IMR-90 (cell line): ENCODE measurements around the gene HELZ. TPM values are rescaled to one million over a fixed set of nuclear protein-coding genes. Genes with fewer than 3 reads are reported as not detected.

ENCODE experiments used
- ATAC-seq: fragments of 200-7000 bp; cut with Tn5 transposase; 2 replicates; pipeline ENCODE4 v1.9.1; 2020; ENCODE audit warnings: low read depth, mild to moderate bottlenecking, moderate library complexity
- BruUV-seq: library from RNA; stranded (reverse); fragments of 400-500 nt; replicated peaks from 2 replicates; lab custom pipeline; 2021; lab: Mats Ljungman, UMichigan
- CTCF ChIA-PET: fragments of 300-600 bp; formaldehyde crosslinking; extraction: SDS; loops from one replicate; lab custom pipeline; 2021; ENCODE audit warnings: antibody characterized with exemption; lab: Yijun Ruan, JAX
- POLR2A ChIA-PET: fragments of 300-600 bp; sonication (Branson Sonifier 250); formaldehyde crosslinking; loops from one replicate; lab custom pipeline; 2022; ENCODE audit warnings: antibody characterized with exemption; ENCODE audit not compliant: unreplicated experiment; lab: Charles Lee
- DNase-seq: peaks from one replicate; pipeline ENCODE4 v3.0.0; 2013
- H2AFZ ChIP-seq: replicated peaks from 2 replicates; pipeline ENCODE3; 2013; ENCODE audit warnings: low read length, mild to moderate bottlenecking; ENCODE audit not compliant: poor library complexity
- H2AK5ac ChIP-seq: 2 replicates; pipeline ENCODE4 v1.6.1; 2013; ENCODE audit warnings: low read depth, low read length, inconsistent platforms
- H2AK9ac ChIP-seq: replicated peaks from 2 replicates; pipeline ENCODE3; 2013; ENCODE audit warnings: mild to moderate bottlenecking, low read depth, low read length, moderate library complexity; ENCODE audit not compliant: poor library complexity
- H2BK120ac ChIP-seq: 2 replicates; pipeline ENCODE4 v1.6.1; 2013; ENCODE audit warnings: low read depth, low read length, inconsistent platforms
- H2BK15ac ChIP-seq: 3 replicates; pipeline ENCODE4 v1.6.1; 2013; ENCODE audit warnings: low read depth, low read length, inconsistent platforms
- H2BK20ac ChIP-seq: 2 replicates; pipeline ENCODE4 v1.6.1; 2013; ENCODE audit warnings: low read depth, mild to moderate bottlenecking, inconsistent platforms, low read length, moderate library complexity
- H2BK5ac ChIP-seq: 2 replicates; pipeline ENCODE4 v1.6.1; 2013; ENCODE audit warnings: mild to moderate bottlenecking, low read depth, low read length, inconsistent platforms; ENCODE audit not compliant: poor library complexity, severe bottlenecking
- H3K14ac ChIP-seq: replicated peaks from 2 replicates; pipeline ENCODE4 v1.6.1; 2013; ENCODE audit warnings: low read depth, low read length, inconsistent platforms
- H3K18ac ChIP-seq: 2 replicates; pipeline ENCODE4 v1.6.1; 2013; ENCODE audit warnings: low read depth, low read length, control low read depth
- H3K23ac ChIP-seq: 2 replicates; pipeline ENCODE4 v1.6.1; 2013; ENCODE audit warnings: low read depth, low read length, inconsistent platforms
- H3K27ac ChIP-seq: 2 replicates; pipeline ENCODE4 v1.5.1; 2013; ENCODE audit warnings: mild to moderate bottlenecking, control low read depth, low read length; ENCODE audit not compliant: insufficient read depth
- H3K27me3 ChIP-seq: 2 replicates; pipeline ENCODE4 v1.6.1; 2013; ENCODE audit warnings: low read length; ENCODE audit not compliant: control insufficient read depth, insufficient read depth
- H3K36me3 ChIP-seq: 2 replicates; pipeline ENCODE4 v1.6.1; 2013; ENCODE audit warnings: low read length, mixed read lengths; ENCODE audit not compliant: control insufficient read depth, insufficient read depth
- H3K4ac ChIP-seq: 2 replicates; pipeline ENCODE4 v1.6.1; 2013; ENCODE audit warnings: low read depth, low read length, inconsistent platforms
- H3K4me1 ChIP-seq: 2 replicates; pipeline ENCODE4 v1.6.1; 2013; ENCODE audit warnings: low read length, mixed read lengths; ENCODE audit not compliant: control insufficient read depth, insufficient read depth
- H3K4me2 ChIP-seq: 2 replicates; pipeline ENCODE4 v1.6.1; 2013; ENCODE audit warnings: low read depth, mild to moderate bottlenecking, control low read depth, low read length, moderate library complexity
- H3K4me3 ChIP-seq: 2 replicates; pipeline ENCODE4 v1.5.1; 2013; ENCODE audit warnings: low read depth, mild to moderate bottlenecking, control low read depth, low read length, moderate library complexity; ENCODE audit not compliant: insufficient read depth
- H3K56ac ChIP-seq: 2 replicates; pipeline ENCODE4 v1.6.1; 2013; ENCODE audit warnings: low read length, inconsistent platforms; ENCODE audit not compliant: insufficient read depth; ENCODE audit errors: extremely low read depth
- H3K79me1 ChIP-seq, 2 experiments: 2 replicates each; pipeline ENCODE4 v1.6.1; 2013; ENCODE audit warnings: low read length in 2 of 2, inconsistent platforms in 1 of 2, low read depth in 1 of 2
- H3K9ac ChIP-seq: 2 replicates; pipeline ENCODE4 v1.6.1; 2013; ENCODE audit warnings: low read depth, low read length, control low read depth
- H3K9me1 ChIP-seq: 2 replicates; pipeline ENCODE4 v1.6.1; 2013; ENCODE audit warnings: low read length, inconsistent platforms; ENCODE audit not compliant: insufficient read depth
- H3K9me3 ChIP-seq: 2 replicates; pipeline ENCODE4 v1.6.1; 2013; ENCODE audit warnings: low read length; ENCODE audit not compliant: control insufficient read depth, insufficient read depth
- H4K20me1 ChIP-seq: 2 replicates; pipeline ENCODE4 v1.6.1; 2013; ENCODE audit warnings: low read length, inconsistent platforms; ENCODE audit not compliant: insufficient read depth
- H4K5ac ChIP-seq: 2 replicates; pipeline ENCODE4 v1.6.1; 2013; ENCODE audit warnings: mild to moderate bottlenecking, low read depth, low read length, control low read depth
- H4K8ac ChIP-seq, 2 experiments: 2 replicates each; pipeline ENCODE4 v1.6.1; 2013; ENCODE audit warnings: low read depth in 2 of 2, low read length in 2 of 2, control low read depth in 1 of 2, inconsistent platforms in 1 of 2
- H4K91ac ChIP-seq: 2 replicates; pipeline ENCODE4 v1.6.1; 2013; ENCODE audit warnings: low read depth, low read length, inconsistent platforms; ENCODE audit not compliant: insufficient read depth
- BHLHE40 ChIP-seq: fragments of 150-350 bp; IDR thresholded peaks from 2 replicates; pipeline ENCODE4 v1.6.1; 2016; ENCODE audit warnings: mild to moderate bottlenecking, low read depth, low read length
- ELK1 ChIP-seq: fragments of 150-350 bp; IDR thresholded peaks from 2 replicates; pipeline ENCODE4 v1.6.1; 2016; ENCODE audit warnings: low read depth, mild to moderate bottlenecking, low read length, moderate library complexity, borderline replicate concordance
- MAFK ChIP-seq: IDR thresholded peaks from 2 replicates; pipeline ENCODE4 v1.6.1; 2012; ENCODE audit warnings: low read depth, low read length, improper control_type of control experiment
- MAZ ChIP-seq: IDR thresholded peaks from 2 replicates; pipeline ENCODE4 v1.6.1; 2012; ENCODE audit warnings: low read depth, mild to moderate bottlenecking, low read length, improper control_type of control experiment, moderate library complexity, borderline replicate concordance
- NFE2L2 ChIP-seq: fragments of 150-350 bp; IDR thresholded peaks from 2 replicates; pipeline ENCODE4 v1.6.1; 2016; ENCODE audit warnings: low read depth, mild to moderate bottlenecking, low read length
- POLR2A ChIP-seq: IDR thresholded peaks from 2 replicates; pipeline ENCODE4 v1.6.1; 2012; ENCODE audit warnings: mild to moderate bottlenecking, low read depth, low read length
- RCOR1 ChIP-seq: IDR thresholded peaks from 2 replicates; pipeline ENCODE4 v1.6.1; 2012; ENCODE audit warnings: mild to moderate bottlenecking, low read length, improper control_type of control experiment; ENCODE audit not compliant: insufficient replicate concordance
- RFX5 ChIP-seq: IDR thresholded peaks from 2 replicates; pipeline ENCODE4 v1.8.0; 2012; ENCODE audit warnings: low read depth, mild to moderate bottlenecking, low read length, moderate library complexity
- WGBS, 2 experiments: methylation state at CpG; one replicate each; pipeline versions ENCODE4 v1.1.5 to v1.1.7; 2013; ENCODE audit warnings: missing lambda C conversion rate in 2 of 2; ENCODE audit not compliant: insufficient read length in 1 of 2; ENCODE audit errors: extremely low coverage in 2 of 2; 5-methylcytosine and 5-hydroxymethylcytosine counted together
- dilution Hi-C: fragments of 300-500 bp; cut with HindIII; formaldehyde crosslinking; loops from one replicate; pipeline ENCODE4 v1.14.3; 2018; ENCODE audit warnings: low sequenced_read_pairs; ENCODE audit not compliant: unreplicated experiment
- in situ Hi-C: fragments of 300-500 bp; cut with MboI; formaldehyde crosslinking; loops from 3 replicates; pipeline ENCODE4 v1.14.3; 2019; ENCODE audit warnings: low sequenced_read_pairs, inconsistent platforms, mixed read lengths
- intact Hi-C: fragments of 100-400 bp; cut with micrococcal nuclease; formaldehyde crosslinking; loops from 2 replicates; pipeline ENCODE4 v1.10.0; 2022
- polyA plus RNA-seq, 3 experiments: library from polyadenylated mRNA; depleted of rRNA; stranded (reverse); fragments of >200 nt; gene quantifications; 2 replicates each; pipeline ENCODE4 v1.2.3, GENCODE V29; 2012; ENCODE audit warnings: low replicate concordance in 1 of 3
- total RNA-seq: library from RNA; depleted of rRNA; stranded (reverse); fragments of >200 nt; gene quantifications from 2 replicates; pipeline ENCODE4 v1.2.3, GENCODE V29; 2012
- TF ChIP-seq, protein P1 (sequence below): fragments of 150-350 bp; IDR thresholded peaks from 2 replicates; pipeline ENCODE4 v1.6.1; 2017; ENCODE audit warnings: mild to moderate bottlenecking, antibody characterized with exemption, low read length, low read depth

HELZ gene
- total and polyA plus RNA-seq, 2 of the 4 experiments (the other 2 are of a cell fraction) = 8.0 to 60.6 TPM

GRCh38 chr17:67145183-67145805 is 99.7 kb downstream of the HELZ start:
- intact Hi-C loops (no loop called here), in situ Hi-C loops (no loop called here), dilution Hi-C loops (no loop called here)
- CTCF ChIA-PET = no interaction called here
- H3K56ac ChIP-seq = no peak overlapping the region
- POLR2A ChIA-PET = no interaction called here
- H2BK5ac ChIP-seq = no peak overlapping the region
- no peak overlapping the region for H2AK5ac ChIP-seq
- no TSS peak for BruUV-seq
- 67% methylated on average over 1 of the region's 4 CpGs; no CpG with 5 or more reads in 1 of the 2 experiments for WGBS, 2 experiments
- peaks cover 3 to 11% of the 10 kb centered on the region in 2 experiments; a peak in 2 of 4 replicates for H3K79me1 ChIP-seq
- H4K91ac ChIP-seq = no peak overlapping the region
- no peak overlapping the region for H2BK15ac ChIP-seq
- H3K4me2 ChIP-seq = no peak overlapping the region
- no peak overlapping the region for H3K9ac ChIP-seq
- no peaks in the 10 kb centered on the region for H3K9me3 ChIP-seq
- no peak overlapping the region for H2BK120ac ChIP-seq
- no peak overlapping the region for H4K5ac ChIP-seq
- no peaks in the 10 kb centered on the region for H3K9me1 ChIP-seq
- H3K36me3 ChIP-seq = peaks cover 29% of the 10 kb centered on the region
- H4K20me1 ChIP-seq = no peaks in the 10 kb centered on the region
- no peak overlapping the region for H2AFZ ChIP-seq
- ATAC-seq (no peak), DNase-seq (no peak)
- H3K4ac ChIP-seq = no peak overlapping the region
- no peak overlapping the region for H2AK9ac ChIP-seq
- H2BK20ac ChIP-seq = no peak overlapping the region
- H3K27me3 ChIP-seq = no peaks in the 10 kb centered on the region
- H3K18ac ChIP-seq = no peak overlapping the region
- no peak overlapping the region for H4K8ac ChIP-seq
- no peak overlapping the region for H3K14ac ChIP-seq
- no peak overlapping the region for H3K4me3 ChIP-seq
- H3K27ac ChIP-seq = no peak overlapping the region
- no peaks in the 10 kb centered on the region for H3K4me1 ChIP-seq
- TF ChIP-seq RFX5 (no peak), MAFK (no peak), RCOR1 (no peak), POLR2A (no peak), ELK1 (no peak), NFE2L2 (no peak), BHLHE40 (no peak), MAZ (no peak)
- TF ChIP-seq, protein P1, sequence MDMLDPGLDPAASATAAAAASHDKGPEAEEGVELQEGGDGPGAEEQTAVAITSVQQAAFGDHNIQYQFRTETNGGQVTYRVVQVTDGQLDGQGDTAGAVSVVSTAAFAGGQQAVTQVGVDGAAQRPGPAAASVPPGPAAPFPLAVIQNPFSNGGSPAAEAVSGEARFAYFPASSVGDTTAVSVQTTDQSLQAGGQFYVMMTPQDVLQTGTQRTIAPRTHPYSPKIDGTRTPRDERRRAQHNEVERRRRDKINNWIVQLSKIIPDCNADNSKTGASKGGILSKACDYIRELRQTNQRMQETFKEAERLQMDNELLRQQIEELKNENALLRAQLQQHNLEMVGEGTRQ = no peak
- no peak overlapping the region for H3K23ac ChIP-seq
